Thymus (tissue), 11 donors: ENCODE data around the gene TM4SF18. TPM values are rescaled to one million over a fixed set of nuclear protein-coding genes. Genes with fewer than 3 reads are reported as not detected.
A peak's percentile ranks its signal among the peaks of the same experiment; 100 is the strongest.

Source experiments
- DNase-seq, 9 donors: peaks; one replicate each; pipeline ENCODE4 v3.0.0-alpha.2; 2013; ENCODE audit warnings: low spot score in 9 of 9, low read depth in 6 of 9, missing footprints in 1 of 9
- H3K27ac ChIP-seq, 2 donors: one replicate each; pipeline ENCODE4 v1.5.1; 2013; ENCODE audit warnings: control low read depth in 1 of 2, low read depth in 1 of 2, low read length in 1 of 2, mild to moderate bottlenecking in 1 of 2, moderate library complexity in 1 of 2
- H3K27me3 ChIP-seq, 2 donors: one replicate each; pipeline ENCODE4 v1.5.1; 2013; ENCODE audit warnings: low read length in 1 of 2; ENCODE audit not compliant: control insufficient read depth in 2 of 2, insufficient read depth in 1 of 2
- H3K36me3 ChIP-seq, 2 donors: one replicate each; pipeline ENCODE4 v1.5.1; 2013; ENCODE audit warnings: low read length in 1 of 2, mild to moderate bottlenecking in 1 of 2, moderate library complexity in 1 of 2; ENCODE audit not compliant: control insufficient read depth in 2 of 2, insufficient read depth in 2 of 2
- H3K4me1 ChIP-seq, 2 donors: one replicate each; pipeline ENCODE4 v1.5.1; 2013; ENCODE audit warnings: low read length in 2 of 2; ENCODE audit not compliant: control insufficient read depth in 2 of 2, insufficient read depth in 2 of 2
- H3K4me3 ChIP-seq, 2 donors: one replicate each; pipeline ENCODE4 v1.5.1; 2013; ENCODE audit warnings: low read length in 2 of 2, control low read depth in 1 of 2, mild to moderate bottlenecking in 1 of 2
- H3K9me3 ChIP-seq, 2 donors: one replicate each; pipeline ENCODE4 v1.5.1; 2013; ENCODE audit warnings: low read length in 1 of 2, mild to moderate bottlenecking in 1 of 2; ENCODE audit not compliant: control insufficient read depth in 2 of 2, insufficient read depth in 1 of 2
- WGBS: extraction: QIAGEN DNeasy Blood & Tissue Kit; methylation state at CpG from one replicate; pipeline ENCODE4 v1.1.7; 2013; 5-methylcytosine and 5-hydroxymethylcytosine counted together
- polyA plus RNA-seq: library from polyadenylated mRNA; stranded (reverse); fragments of 200-250 nt; gene quantifications from one replicate; pipeline ENCODE4 v1.2.3, GENCODE V29; 2013
- total RNA-seq: library from RNA; stranded (reverse); fragments of 120-200 nt; gene quantifications from one replicate; pipeline ENCODE4 v1.2.4, GENCODE V29; 2013
- donor health status: healthy.

The TM4SF18 gene
- total and polyA plus RNA-seq, 2 donors, result 0.66 to 3.2 TPM

DNA sequence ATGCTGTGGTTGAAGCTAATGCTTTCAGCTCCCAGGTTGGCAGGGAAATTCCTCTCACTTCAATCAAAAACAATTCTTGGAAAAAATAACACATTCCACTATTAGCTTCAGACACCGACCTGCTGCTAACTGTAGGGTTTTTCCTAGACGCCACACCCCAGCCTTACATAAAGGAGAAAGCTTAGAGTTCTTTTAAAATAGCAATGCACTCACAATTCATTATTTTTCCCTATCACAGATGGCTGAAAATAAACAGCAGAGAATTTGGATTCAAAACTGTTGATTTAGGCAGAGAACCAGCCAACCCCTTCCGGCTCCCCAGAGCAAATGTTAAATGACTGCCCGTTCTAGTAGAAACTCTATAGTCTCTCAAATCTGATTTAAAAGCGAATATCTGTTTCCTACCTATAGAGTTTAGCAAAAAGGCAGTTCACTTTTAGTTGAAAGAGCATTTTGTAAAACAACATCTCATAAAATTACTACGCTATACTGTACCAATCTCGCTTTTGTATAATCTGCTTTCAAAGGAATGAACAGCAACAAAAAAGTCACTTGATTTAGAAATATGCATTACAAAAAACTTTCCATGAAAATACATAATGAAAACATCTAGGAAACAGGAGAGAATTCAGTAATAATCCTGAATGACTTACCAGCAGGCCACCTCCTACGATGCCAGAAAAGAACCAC lies 43.4 kb upstream of the TM4SF18 start:
- Histone ChIP-seq H3K36me3 (no peaks in the 10 kb centered on the region), H3K9me3 (no peaks in the 10 kb centered on the region), H3K4me3 (no peak overlapping the region), H3K4me1 (peaks cover 0 to 9% of the 10 kb centered on the region in 2 donors), H3K27ac (peak overlapping the region in 1 of 2 donors; percentile 72), H3K27me3 (no peaks in the 10 kb centered on the region)
- peak in 1 of 9 donors; percentile 10 for DNase-seq
- 80% methylated on average over 8 of the region's 8 CpGs for WGBS

DNA sequence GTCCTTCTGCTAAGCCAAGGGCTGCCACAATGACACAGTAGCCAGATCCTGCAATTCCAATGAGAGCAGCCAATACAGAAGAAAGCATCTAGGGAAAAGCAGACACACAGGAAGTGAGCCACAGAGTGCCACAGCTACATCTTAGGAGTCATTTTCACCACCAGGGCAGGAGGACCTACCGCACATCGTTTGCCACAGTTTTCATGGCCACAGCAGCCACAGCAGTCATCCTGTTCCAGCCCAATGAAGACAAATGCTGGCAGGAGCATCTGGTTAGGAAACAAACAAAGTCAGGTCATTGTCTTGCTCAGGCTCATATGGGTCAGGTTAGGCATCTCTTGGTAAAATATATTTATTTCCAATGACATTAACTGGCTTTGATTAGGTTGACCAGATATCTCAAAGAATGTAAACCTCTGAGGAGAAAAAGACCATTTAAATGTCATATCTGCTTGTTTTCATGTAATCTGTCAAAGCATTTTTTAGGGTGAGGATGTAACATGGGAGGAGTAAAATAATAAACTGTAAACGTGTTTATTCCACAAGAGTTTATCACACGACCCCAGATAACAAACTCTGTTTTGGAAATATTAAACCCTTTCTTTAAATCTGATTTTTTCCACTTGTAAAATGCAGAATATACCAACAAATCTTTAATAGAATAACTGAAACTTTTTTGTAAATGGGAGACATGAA lies 42.2 kb upstream of the TM4SF18 start:
- 96% methylated on average over 4 of the region's 4 CpGs for WGBS
- no peaks in the 10 kb centered on the region for H3K27me3 ChIP-seq
- H3K36me3 ChIP-seq, result no peaks in the 10 kb centered on the region
- H3K4me1 ChIP-seq, result peaks cover 0 to 9% of the 10 kb centered on the region in 2 donors
- no peak overlapping the region for H3K27ac ChIP-seq
- no peaks in the 10 kb centered on the region for H3K9me3 ChIP-seq
- no peak for DNase-seq
- H3K4me3 ChIP-seq, result no peak overlapping the region

GRCh38 chr3:149374793-149375500 lies 41.5 kb upstream of the TM4SF18 start:
- Histone ChIP-seq H3K27me3 (no peaks in the 10 kb centered on the region), H3K4me3 (no peak overlapping the region), H3K4me1 (peaks cover 0 to 9% of the 10 kb centered on the region in 2 donors), H3K9me3 (no peaks in the 10 kb centered on the region), H3K36me3 (no peaks in the 10 kb centered on the region), H3K27ac (no peak overlapping the region)
- 91% methylated on average over 3 of the region's 3 CpGs for WGBS
- no peak for DNase-seq

DNA sequence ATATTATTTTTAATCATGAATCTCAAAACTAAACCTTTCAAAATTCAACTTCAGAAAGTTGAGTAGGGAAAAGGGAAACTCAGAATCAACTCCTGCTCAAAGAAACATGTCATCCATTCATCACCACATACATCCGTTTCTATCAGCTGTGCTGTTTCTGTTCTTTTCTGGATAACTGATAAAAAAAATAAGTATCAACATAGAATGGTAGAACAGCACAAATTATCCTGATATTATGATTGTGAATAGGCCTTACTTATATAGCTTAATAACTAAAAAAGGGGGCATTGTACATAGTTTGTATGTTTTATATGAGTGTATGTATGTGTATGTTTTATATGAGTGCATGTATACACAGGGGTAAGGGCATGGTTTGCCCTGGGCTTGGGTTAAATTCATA lies 41.0 kb upstream of the TM4SF18 start:
- Histone ChIP-seq H3K4me1 (peaks cover 0 to 9% of the 10 kb centered on the region in 2 donors), H3K4me3 (no peak overlapping the region), H3K27ac (no peak overlapping the region), H3K9me3 (no peaks in the 10 kb centered on the region), H3K27me3 (no peaks in the 10 kb centered on the region), H3K36me3 (no peaks in the 10 kb centered on the region)
- DNase-seq, result no peak
- 81% methylated on average over 1 of the region's 1 CpG for WGBS

DNA sequence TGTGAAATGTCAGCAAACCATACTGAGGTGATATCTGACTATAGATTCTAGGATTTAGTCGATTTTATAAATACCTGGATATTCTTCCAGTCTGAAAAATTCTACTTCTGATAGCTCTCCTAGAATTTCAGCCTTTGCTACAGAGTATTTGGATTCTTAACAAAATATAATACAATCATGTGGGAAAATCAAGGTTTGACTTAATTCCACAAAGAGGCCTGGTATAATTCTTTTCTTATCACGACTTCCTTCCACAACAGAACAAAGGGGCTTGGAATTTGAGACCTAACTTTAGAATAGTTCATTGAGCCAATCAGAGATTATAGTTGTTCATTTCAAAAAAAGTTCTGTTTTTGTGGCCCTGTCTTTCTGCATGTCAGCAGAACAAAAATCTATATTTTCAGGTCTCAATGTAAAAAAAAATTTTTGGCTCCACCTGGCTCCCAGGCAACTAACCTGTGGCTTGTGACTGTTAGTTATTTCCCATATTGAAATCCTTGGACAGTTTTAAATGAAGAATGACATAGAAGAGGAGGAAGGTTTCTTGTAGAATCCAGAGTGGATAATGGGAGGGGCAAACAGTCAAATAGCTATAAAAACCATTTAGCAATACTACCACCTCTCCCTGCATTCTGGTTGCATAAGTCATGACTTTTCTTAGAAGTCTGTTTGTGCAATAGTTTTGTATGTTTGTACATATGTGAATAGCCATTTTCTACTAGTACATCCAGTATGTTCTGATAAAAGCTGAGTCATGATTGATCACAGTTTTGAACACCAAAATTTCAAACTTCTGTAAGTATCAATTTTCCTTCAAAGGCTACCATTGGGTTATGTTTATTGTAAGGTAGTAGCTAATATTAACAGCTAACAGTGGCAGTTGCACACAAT lies 40.0 kb upstream of the TM4SF18 start:
- no peak for DNase-seq
- peaks cover 0 to 7% of the 10 kb centered on the region in 2 donors for H3K4me1 ChIP-seq

GRCh38 chr3:149371723-149372114 lies 38.3 kb upstream of the TM4SF18 start:
- Histone ChIP-seq H3K27me3 (no peaks in the 10 kb centered on the region), H3K9me3 (no peaks in the 10 kb centered on the region), H3K27ac (no peak overlapping the region), H3K4me3 (no peak overlapping the region), H3K4me1 (no peaks in the 10 kb centered on the region), H3K36me3 (no peaks in the 10 kb centered on the region)
- WGBS, result 91% methylated on average over 2 of the region's 2 CpGs
- no peak for DNase-seq

More for the DNA sequence above, 40.0 kb upstream of the TM4SF18 start:
- Histone ChIP-seq H3K4me3 (no peak overlapping the region), H3K27me3 (no peaks in the 10 kb centered on the region), H3K27ac (no peak overlapping the region), H3K36me3 (no peaks in the 10 kb centered on the region), H3K9me3 (no peaks in the 10 kb centered on the region)
- WGBS, result 83% methylated on average over 2 of the region's 2 CpGs

DNA sequence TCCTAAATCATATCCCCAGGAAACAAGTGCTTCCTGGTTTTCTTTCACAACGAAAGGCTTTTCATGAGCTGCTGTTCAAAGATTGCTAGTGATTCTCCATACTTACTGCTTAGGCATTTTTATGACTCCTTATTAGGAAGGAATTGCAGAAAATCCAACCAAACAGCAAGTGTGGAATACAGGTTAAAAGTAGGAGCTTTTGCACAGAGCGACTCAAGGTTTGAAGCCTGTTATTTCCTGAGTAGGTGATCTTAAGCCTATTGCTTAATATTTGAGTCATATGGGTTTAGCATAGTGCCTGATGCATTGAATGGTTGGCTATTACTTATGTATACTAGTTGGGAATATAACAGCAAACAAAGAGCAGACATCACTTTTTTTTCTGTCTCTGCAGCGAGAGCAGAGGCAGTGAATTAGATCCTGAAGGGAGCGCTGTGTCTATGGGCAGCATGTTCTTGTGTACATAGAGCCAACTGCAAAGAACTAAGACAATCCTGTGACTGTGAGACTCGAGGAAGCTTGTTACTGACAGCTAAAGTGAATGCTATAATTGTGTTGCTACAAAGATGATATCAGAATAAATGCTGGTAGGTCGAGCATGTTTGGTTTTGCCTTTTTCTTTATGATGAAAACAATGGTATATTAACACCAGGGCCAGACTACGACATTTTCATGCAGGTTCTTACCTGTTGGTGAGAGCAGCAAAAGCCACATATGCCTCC lies 37.7 kb upstream of the TM4SF18 start:
- no peak for DNase-seq
- no peaks in the 10 kb centered on the region for H3K4me1 ChIP-seq
- 50% methylated on average over 7 of the region's 7 CpGs for WGBS
- H3K27ac ChIP-seq, result no peak overlapping the region
- H3K36me3 ChIP-seq, result no peaks in the 10 kb centered on the region
- no peak overlapping the region for H3K4me3 ChIP-seq
- H3K27me3 ChIP-seq, result no peaks in the 10 kb centered on the region
- no peaks in the 10 kb centered on the region for H3K9me3 ChIP-seq
